ENCODE results near the gene ABHD16B. TPM values are rescaled to one million over a fixed set of nuclear protein-coding genes. Genes with fewer than 3 reads are reported as not detected.

The ABHD16B gene
- total and polyA plus RNA-seq, 2 of the 13 experiments (the other 11 are each of a cell fraction or from before 2014, with no cell fraction given) = not detected

- TF ChIP-seq, protein P1, sequence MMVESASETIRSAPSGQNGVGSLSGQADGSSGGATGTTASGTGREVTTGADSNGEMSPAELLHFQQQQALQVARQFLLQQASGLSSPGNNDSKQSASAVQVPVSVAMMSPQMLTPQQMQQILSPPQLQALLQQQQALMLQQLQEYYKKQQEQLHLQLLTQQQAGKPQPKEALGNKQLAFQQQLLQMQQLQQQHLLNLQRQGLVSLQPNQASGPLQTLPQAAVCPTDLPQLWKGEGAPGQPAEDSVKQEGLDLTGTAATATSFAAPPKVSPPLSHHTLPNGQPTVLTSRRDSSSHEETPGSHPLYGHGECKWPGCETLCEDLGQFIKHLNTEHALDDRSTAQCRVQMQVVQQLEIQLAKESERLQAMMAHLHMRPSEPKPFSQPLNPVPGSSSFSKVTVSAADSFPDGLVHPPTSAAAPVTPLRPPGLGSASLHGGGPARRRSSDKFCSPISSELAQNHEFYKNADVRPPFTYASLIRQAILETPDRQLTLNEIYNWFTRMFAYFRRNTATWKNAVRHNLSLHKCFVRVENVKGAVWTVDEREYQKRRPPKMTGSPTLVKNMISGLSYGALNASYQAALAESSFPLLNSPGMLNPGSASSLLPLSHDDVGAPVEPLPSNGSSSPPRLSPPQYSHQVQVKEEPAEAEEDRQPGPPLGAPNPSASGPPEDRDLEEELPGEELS (CRISPR knock-in tag; IDR thresholded peaks at IDR 0.05) = no peak
- TF ChIP-seq HCFC1 (IDR thresholded peaks at IDR 0.05; ENCODE audit: low read depth, low read length) = no peak
- TF ChIP-seq NFE2 (CRISPR knock-in tag; IDR thresholded peaks at IDR 0.05) = no peak
- TF ChIP-seq, protein P2, sequence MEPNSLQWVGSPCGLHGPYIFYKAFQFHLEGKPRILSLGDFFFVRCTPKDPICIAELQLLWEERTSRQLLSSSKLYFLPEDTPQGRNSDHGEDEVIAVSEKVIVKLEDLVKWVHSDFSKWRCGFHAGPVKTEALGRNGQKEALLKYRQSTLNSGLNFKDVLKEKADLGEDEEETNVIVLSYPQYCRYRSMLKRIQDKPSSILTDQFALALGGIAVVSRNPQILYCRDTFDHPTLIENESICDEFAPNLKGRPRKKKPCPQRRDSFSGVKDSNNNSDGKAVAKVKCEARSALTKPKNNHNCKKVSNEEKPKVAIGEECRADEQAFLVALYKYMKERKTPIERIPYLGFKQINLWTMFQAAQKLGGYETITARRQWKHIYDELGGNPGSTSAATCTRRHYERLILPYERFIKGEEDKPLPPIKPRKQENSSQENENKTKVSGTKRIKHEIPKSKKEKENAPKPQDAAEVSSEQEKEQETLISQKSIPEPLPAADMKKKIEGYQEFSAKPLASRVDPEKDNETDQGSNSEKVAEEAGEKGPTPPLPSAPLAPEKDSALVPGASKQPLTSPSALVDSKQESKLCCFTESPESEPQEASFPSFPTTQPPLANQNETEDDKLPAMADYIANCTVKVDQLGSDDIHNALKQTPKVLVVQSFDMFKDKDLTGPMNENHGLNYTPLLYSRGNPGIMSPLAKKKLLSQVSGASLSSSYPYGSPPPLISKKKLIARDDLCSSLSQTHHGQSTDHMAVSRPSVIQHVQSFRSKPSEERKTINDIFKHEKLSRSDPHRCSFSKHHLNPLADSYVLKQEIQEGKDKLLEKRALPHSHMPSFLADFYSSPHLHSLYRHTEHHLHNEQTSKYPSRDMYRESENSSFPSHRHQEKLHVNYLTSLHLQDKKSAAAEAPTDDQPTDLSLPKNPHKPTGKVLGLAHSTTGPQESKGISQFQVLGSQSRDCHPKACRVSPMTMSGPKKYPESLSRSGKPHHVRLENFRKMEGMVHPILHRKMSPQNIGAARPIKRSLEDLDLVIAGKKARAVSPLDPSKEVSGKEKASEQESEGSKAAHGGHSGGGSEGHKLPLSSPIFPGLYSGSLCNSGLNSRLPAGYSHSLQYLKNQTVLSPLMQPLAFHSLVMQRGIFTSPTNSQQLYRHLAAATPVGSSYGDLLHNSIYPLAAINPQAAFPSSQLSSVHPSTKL (CRISPR knock-in tag; IDR thresholded peaks at IDR 0.05) = peak; percentile 5; the same call in 1 of the 2 replicates
- peak; percentile 64 for TF ChIP-seq ZBTB7B (CRISPR knock-in tag; IDR thresholded peaks at IDR 0.05)
- TF ChIP-seq ZNF816 (CRISPR knock-in tag; IDR thresholded peaks at IDR 0.05; ENCODE audit: borderline replicate concordance) = no peak
- no peak for TF ChIP-seq ZBTB44 (CRISPR knock-in tag; IDR thresholded peaks at IDR 0.05)
- TF ChIP-seq ZNF616 (CRISPR knock-in tag; IDR thresholded peaks at IDR 0.05; ENCODE audit: low read depth) = no peak
- no peak; the same call in 1 of the 2 replicates for TF ChIP-seq PITX1 (CRISPR knock-in tag; IDR thresholded peaks at IDR 0.05)
- peak; percentile 75 for TF ChIP-seq ZNF687 (CRISPR knock-in tag; IDR thresholded peaks at IDR 0.05)
- no peak for TF ChIP-seq GRHL1 (CRISPR knock-in tag; conservative IDR thresholded peaks at IDR 0.05)
- TF ChIP-seq KDM1A (CRISPR knock-in tag; IDR thresholded peaks at IDR 0.05) = no peak
- no peak for TF ChIP-seq CCDC6 (CRISPR knock-in tag; IDR thresholded peaks at IDR 0.05)
- TF ChIP-seq ZNF737 (CRISPR knock-in tag; IDR thresholded peaks at IDR 0.05; ENCODE audit: borderline replicate concordance) = no peak
- no peak for TF ChIP-seq PHF20 (CRISPR knock-in tag; IDR thresholded peaks at IDR 0.05)
These were observed 13.0 kb upstream of the ABHD16B start (continued) for GRCh38 chr20:63848003-63848911.

All from HepG2 (cell line).